NCI-H82 treated with DMSO at 0.1 percent for 48 hours (cell line): ENCODE data around the gene CCDC197.
A peak's percentile ranks its signal among the peaks of the same experiment; 100 is the strongest.

Experiments
- DNase-seq: peaks from one replicate; lab custom pipeline; 2025; ENCODE audit not compliant: unreplicated experiment; lab: John Stamatoyannopoulos, UW

Gene CCDC197

DNA sequence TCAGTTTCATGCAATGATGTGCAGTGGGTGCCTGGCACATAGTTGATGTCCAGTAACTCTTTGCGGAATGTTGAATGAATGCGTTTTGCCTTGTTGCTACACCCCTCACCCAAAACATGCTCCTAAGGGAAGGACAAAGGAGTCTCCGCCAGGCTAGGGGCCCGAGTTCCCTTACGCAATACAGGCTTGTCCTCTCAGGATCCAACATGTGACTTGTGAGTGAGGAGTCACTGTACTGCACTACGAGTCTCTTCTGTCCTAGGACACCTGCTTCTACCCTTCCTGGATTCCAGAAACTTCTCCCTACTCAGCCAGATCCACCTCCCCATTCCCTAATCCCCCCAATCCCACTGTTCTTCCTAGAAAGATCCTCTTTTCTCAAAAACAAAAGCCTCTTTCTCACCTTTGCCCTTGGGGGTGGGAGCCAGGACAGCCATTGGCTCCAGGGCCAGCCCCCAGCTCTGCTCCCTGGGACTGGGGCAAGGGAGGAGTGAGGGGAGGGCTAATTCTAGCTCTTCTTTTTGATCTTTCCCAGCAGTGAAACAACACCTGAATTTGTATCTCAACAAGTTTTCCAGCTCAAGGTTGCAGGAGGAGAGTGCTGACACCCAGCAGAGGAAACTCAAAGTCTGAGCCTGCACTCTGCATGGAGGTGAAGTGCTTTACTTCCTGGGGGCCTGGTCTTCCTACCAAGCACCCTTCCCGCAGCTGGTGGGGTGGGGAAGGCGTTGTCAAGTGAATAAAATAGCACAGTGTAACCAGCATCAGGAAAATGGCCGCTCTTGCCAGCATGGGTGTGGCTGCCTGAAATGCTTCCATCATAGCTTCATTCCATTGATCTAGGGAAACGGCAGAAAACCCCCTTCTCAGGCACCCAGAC, 25.7 kb downstream of the CCDC197 start:
- no peak for DNase-seq

DNA sequence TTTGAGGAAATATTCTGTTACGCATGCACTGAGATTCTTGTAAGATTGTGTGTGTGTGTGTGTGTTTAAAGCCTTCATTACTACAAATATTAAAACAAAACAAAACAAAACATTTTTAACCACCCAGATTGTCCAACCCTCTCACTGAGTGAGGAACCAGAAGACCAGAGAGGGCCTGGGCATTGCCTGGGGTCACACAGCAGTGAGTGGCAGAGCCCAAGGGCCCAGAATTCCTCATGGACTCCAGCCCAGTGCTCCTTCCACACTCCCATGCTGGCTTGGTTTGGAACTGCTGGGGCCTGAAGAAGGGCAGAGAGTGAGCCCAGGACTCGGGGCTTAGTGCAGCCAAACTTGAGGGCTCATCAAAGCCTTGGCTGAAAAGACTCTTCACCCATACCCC, 27.4 kb downstream of the CCDC197 start:
- DNase-seq = no peak

DNA sequence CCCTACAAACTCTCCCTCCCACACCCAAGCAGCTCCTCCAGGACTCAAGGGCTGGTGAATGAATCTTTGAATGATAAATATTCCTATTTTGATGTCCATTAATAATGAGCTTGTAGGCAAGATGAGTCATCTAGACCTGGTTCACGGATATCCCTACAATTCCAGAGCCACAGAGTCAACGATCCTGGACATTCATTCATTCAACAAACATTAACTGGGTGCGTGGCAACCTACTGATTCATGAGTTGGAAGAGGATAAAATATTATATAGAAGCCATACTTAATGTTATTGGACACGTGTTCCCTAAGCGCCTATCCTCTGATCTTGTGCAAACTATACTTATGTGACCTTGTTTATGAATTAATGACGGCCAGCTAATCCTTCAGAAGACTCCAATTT, 28.6 kb downstream of the CCDC197 start:
- no peak for DNase-seq

DNA sequence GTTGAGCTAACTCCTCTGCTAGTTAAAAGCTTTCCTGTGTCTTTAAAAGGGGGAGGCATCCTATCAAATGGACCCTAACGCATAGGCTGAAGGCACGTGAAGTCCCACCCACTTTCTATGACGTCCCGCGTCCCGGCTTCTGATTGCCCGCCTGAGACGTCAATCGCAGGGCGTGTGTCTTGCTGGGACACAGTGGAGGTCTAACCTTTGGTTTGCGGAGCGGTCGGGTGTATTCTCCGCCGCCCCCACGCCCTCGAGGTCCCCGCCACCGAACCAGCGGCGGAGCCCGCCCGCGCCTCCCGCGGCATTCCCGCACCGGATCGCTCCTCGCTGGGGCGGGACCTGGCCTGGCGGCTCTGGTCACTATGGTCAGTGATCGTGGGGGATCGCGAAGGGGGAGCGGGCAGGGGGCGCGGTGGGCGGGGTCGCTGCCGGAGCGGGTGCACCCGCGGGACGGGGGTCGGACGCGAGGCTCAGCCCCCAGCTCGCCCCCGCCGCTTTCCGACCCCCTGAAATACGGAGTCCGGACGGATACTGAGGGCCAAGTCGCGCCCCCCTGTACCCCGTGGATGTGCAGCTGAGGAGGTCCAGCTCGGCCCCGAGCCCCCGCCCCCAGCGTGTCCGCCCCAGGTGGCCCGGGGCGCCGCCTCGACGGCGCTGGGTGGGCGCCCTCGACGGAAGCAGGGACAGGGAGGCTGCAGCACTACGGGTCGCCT, 29.2 kb downstream of the CCDC197 start, which contains the start of gene OTUB2:
OTUB2 (plus strand) TSS at position 168 of the 716 bp plus-strand sequence; CDS start at position 366, 198 bp downstream.
- peak; percentile 87 for DNase-seq

DNA sequence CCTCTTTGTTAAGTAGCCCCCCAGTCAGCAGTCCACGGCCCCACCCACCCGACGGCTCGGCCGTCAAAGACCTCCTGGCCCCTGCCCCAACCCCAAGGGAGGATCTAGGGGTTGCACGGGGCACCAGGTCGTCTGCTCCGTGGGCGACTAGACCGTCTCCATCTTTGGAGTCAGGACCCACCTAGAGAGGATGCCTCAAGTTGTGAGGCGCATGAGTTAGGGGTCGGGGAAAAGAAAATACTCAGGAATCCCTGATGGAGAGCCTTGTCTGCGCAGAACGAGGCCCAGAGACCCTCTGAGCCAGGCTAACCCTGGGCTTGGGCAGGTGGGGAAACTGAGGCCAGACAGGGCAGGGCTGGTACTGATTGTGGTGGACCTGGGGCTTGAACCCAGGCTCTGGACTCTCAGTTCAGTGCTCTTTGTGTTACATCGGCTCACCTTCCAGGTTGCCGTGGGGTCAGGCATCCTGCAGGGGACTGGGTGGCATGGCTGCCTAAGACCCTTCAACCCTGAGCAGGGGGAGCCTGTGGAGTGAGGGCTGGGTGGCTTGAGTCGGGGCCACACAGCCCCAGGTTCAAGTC, 29.9 kb downstream of the CCDC197 start:
- no peak for DNase-seq

DNA sequence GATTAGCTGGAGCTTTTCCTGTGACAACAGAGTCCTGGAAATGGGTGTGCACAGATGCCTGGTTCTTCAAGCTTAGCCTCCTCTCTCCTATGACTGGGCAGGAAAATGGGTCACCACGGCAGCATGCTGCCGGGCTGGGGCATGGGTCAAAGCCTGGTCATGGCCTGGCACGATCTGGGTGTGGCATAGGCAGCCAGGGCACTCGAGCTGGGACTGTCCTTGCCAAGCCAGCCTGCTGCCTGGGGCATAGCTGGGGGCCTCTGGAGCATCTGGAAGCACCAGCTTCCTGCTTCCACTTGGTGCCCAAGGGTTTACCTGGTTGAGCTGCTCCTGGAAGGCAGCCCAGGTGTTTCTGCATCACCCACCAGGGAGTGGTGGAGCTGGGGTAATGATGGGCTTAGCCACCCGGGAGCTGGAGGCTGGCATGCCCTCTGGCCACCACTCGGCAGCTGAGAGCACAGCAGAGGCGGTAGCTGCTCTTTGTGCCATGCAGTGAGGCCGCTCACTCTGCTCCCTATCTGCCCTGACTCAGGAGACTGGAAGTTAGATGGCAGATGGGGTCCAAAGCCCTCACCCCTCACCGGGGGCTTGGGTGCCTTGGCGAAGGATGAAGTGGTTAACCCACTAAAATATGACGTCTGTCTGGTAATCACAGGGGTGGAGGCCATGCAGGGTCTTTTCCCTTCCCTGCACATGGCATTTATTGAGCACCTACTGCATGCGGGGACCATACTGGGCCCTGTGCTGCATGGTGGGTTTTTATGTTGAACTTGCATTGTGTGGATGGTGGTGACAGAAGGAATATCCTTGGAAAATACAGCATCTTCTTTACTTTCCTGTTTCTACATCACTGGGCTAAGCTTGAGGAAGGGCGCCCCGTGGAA, 30.7 kb downstream of the CCDC197 start:
- DNase-seq = no peak

DNA sequence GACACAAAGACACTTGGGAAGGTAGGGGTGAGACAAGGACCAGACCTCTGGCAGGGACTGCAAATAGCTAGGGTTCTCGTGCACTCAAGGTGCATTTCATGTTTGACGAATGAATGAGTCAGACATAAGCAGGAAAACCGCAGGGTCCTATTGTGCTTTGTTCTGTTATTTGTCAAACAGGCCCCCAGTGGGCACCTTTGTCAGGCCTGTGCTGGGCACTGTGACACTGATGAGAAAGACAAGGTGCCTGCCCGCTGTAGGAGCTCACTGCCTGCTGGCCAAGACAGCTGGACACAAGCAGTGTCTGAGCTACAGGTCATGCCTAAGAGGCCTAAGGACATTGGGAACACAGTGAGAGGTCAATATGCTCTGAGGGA, 31.3 kb downstream of the CCDC197 start:
- DNase-seq = no peak

DNA sequence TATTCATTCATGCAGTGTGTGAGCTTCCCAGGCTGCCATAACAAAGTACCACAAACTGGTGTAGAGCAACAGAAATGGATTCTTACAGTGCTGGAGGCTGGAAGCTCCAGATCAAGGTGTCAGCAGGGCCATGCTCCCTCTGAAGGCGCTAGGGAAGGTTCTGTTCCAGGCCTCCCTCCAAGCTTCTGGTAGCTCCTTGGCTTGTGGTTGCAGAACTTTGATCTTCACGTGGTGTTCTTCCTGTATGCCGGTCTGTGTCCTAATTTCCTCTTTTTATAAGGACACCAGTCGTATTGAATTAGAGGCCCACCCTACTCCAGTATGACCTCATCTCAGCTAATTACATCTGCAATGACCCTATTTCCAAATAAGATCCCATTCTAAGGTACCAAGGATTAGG, 32.2 kb downstream of the CCDC197 start:
- no peak for DNase-seq

DNA sequence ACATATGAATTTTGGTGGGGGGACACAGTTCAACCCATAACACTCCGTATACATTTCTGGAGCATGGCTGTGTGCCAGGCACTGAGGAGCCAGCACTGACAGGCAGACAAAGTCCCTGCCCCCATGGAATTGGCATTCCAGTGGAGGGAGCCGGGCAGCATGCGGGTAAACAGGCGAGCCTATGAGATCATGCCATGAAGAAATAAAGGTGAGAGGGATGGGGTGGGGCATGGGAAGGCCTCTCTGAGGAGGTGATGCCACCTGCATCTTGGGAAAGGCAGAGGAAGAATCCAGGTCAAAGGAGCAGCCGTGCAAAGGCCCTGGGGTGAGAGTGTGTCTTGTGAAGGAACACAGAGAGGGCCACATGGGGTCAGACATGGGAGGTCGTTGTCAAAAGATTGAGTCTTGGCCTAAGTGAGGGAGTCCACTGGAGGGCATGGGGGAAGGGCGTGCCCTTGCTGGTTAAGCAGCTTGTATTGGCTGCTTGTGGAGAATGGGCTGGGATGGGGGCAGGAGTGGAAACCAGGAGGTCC, 32.6 kb downstream of the CCDC197 start:
- no peak for DNase-seq

DNA sequence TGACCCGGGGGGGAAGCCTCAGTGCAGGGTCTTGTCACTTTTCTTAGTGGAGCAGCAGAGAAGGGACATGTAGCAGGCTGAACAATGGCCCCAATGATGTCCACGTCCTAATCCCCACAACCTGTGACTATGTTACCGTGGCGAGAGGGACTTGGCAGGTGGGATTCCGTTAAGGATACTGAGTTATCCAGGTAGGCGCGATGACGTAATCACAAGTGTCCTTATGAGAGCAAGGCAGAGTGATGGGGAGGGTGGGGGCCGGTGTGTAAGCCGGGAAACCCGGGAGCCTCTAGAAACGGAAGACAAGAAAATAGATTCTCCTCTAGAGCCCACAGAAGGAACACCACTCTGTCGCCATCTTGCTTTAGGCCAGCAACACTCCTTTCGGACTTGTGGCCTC, 33.5 kb downstream of the CCDC197 start:
- DNase-seq = no peak

DNA sequence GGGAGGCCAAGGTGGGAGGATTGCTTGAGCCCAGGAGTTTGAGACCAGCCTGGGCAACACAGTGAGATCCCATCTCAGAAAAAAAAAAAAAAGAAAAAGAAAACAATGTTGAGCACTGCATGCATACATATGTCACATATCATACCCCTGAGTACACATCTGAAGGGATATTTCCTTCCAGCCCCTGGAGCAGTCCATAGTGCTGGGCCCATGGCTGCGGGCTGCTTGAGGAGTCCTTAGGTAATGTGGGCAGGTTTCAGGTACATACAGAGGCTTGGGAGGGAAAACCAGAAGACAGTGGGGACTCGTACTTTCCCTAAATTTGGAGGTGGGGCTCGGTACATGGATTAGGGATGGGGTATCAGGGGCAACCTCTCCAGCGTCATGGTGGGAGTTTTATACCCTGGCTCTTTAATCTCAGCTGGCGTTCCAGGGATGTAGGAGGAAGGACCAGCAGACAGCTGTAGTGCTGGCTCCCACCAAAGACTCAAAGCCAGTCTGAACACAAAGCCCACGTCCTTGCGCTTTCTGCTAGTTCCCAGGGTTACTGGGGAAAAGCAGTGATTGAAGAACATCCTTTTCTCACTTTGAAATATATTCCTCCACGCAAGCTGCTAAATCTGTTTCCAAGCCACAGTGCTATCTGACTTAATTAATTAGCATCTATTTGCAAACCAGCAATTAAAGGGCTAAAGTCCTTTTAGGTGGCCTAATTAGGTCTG, 34.2 kb downstream of the CCDC197 start:
- DNase-seq = no peak

DNA sequence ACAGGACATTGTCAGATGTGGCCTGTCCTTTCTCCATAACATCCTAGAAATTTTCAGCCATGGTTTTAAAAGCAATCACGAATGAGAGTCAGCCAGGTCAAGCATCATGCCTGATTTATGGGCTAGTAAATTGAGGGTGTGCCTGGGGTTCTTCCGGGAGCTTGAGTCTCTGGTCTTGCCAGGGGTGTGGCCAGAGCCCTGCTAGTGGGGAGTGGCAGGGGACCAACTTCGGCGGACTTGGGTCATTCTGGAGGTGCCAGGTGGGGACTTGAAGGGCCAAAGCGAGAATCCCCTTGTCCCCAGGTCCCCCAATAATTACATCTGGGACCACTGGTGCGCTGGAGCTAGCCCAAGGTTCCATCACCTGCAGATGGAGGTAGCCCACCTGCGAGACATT, 34.8 kb downstream of the CCDC197 start:
- no peak for DNase-seq

DNA sequence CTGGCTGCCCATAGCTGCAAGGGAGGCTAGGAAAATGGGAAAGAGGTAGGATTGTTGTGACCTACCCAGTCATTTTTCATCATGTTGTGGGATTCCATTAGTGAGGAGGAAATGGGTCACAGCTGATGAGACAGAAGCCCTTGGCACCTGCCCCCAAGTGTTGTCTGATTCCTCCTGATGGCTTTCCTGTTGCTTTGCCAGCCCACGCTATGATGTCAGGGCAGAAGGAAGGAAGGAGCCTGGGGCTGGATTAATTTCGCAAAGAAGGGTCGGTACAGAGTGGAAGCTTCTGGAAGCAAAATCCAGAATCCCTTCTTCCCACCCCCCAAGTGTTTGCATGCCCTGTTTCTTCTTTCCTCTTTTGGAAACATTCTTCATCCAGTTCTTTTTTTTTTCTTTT, 37.8 kb downstream of the CCDC197 start:
- no peak for DNase-seq

DNA sequence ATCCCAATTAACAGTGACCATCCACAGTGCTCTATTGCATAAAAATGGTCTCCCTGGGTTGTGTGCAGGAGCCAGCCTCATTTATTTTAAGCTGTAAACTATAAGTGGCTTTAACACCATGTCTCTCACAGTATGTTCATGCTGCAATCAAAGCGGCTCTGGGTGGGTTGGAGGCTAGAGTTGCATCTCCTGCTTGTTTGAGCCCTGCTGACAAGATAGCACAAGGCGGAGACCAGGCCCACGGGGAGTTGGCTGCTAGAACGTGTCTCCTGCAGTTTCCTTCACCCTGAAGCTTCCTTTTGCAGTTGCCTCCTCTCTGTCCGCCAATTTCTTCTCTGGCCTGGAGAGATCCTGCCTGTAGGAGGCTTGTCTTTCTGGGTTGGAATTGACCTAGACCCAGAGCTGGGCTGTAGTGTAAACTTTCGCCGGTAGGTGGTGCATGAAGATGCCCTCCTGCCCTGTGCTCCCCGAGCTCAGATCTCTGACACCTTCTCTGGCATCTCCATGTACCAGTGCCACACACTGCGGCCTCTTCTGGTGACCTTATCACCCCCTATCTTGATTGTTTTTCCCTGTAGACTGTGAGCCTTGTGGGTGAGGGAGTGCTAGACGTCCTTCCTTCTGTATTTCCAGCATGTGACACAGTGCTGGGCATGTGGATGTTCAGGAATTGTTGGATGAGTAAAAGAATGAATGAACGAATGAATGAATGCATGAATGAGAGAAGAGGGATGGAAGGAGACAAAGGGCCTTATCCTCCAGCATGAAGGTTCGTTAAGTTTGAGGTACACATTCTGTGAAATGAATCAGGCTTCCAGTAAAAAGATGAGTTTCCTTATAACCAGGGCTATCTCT, 39.4 kb downstream of the CCDC197 start:
- DNase-seq = peak; percentile 20

DNA sequence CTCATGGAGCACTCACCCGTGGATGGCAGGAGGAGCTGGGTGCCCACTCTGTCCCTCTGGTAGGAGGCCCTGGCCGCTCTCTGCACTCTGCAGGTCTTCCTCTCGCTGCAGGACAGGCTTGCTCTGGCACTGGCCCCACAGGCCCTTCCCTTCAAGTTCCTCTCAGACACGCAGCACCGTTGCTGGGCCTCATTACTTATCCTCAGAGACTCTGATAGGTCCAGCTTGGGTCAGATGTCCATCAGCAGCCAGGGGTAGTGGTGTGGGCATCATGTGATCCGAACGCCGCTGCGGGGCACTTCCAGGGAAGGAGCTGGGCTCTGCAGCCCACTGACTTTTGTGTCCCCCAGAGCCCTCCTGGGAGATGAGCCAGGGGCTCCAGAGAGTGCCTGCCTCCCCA, 40.9 kb downstream of the CCDC197 start:
- DNase-seq = no peak

DNA sequence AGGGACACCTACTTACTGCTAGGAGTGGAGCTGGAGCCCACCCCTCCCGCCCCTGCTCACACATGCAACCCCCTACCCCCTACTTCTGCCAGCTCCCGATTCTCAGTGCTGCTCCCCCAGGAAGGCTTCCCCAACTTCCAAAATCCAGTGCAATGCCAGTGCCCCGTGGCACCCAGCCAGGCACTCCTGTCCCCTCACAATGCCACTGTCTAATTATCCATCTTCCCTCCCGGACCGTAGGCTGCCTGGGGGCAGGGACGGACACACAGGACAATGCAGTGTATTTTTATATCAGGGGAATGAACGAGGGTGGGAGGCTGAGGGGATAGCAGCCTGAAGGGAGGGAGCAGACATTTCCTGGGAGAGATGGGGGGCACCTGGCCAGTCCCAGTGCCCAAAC, 41.4 kb downstream of the CCDC197 start:
- DNase-seq = no peak

DNA sequence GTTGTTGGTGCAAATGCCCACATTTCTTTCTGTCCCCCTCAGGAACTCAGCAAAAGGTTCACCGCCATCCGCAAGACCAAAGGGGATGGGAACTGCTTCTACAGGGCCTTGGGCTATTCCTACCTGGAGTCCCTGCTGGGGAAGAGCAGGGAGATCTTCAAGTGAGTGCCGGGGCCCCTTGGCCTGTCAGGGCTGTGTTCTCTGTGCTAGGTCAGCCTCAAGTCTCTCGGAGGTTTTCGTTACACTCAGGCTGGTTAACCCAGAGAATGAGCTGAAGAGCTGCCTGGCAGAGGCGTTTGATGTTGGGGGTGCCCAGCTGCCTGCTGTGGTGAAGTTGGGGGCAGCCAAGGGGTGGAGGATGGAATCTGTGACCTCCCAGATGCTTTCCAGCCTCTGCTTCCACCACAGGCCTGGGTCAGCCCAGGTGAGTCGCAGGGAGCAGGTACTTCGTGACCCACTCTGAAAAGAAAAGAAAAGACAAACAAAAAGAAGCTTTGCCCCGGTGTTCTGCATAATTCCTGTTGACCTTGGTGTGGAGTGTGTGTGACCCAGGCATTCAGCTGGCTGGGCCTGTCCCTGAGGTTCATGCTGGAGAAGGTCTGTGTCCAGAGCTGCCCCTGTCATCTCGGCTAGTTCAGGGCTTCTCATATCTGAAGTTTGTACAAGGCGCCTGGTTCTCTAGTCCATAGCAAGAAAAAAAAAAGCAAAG, 42.0 kb downstream of the CCDC197 start:
- DNase-seq = no peak

DNA sequence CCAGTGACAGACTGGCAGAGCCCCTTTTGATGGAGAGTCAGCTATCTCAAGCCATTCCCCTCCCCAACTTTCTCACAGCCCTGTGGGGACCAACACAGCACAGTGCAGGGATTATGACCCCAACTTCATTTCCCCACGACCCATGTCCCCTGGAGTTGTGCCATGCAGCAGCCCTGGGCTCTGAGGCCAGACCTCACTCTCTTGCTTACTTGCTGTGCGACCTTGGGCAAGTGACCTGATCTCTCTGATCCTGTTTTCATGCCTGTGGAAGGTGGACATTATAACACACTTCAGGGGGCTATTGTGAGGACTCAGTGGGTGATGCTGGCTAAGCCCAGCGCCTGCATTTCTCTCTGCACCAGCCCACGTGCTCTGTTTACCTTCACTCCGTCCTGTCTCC, 43.1 kb downstream of the CCDC197 start:
- DNase-seq = no peak

DNA sequence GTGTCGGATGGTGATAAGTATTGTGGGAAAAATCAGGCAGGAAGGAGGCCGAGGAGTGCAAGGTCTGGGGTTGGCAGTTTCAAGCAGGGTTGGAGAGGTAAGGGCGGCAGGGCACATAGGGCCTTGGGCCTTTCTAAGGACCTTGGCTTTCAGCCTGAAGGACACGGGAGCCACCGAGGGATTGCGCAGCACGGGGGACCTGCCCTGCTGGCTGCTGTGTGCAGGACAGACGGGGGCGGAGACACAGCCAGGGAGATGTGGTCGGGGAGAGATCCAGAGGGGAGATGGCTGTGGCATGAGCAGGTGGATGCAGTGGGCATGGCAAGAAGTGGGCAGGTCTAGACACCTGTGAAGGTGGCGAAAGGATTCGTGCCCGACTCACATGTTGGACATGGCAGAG, 43.7 kb downstream of the CCDC197 start:
- DNase-seq = no peak
